Motor neuron (in vitro differentiated cells): ENCODE measurements around the gene KREMEN1. TPM values are rescaled to one million over a fixed set of nuclear protein-coding genes. Genes with fewer than 3 reads are reported as not detected.

Experiments
- ATAC-seq, 8 experiments: fragments of 200-7000 bp; cut with Tn5 transposase; replicated peaks in 6 of 8; 2 replicates each; pipeline ENCODE4 v1.8.0; 2021; ENCODE audit warnings: mild to moderate bottlenecking in 8 of 8, moderate library complexity in 8 of 8
- H3K27ac ChIP-seq, 2 donors: fragments of 250-450 bp; sonication (Bioruptor Pico); 2 replicates each; pipeline ENCODE4 v1.9.0; 2021; ENCODE audit warnings: antibody characterized with exemption in 2 of 2, mild to moderate bottlenecking in 2 of 2, moderate library complexity in 1 of 2
- H3K4me1 ChIP-seq, 2 donors: fragments of 250-450 bp; sonication (Bioruptor Pico); replicated peaks in 1 of 2; 2 replicates each; pipeline ENCODE4 v1.6.1; 2021; ENCODE audit warnings: antibody characterized with exemption in 2 of 2, mild to moderate bottlenecking in 2 of 2, moderate library complexity in 1 of 2
- H3K4me3 ChIP-seq, 5 donors: fragments of 250-450 bp; sonication (Bioruptor Pico); 2 replicates each; pipeline ENCODE4 v1.9.0; 2021; ENCODE audit warnings: antibody characterized with exemption in 5 of 5, mild to moderate bottlenecking in 5 of 5, moderate library complexity in 4 of 5
- WGBS, 10 experiments: fragments of 450-650 bp; shearing (Covaris generic); methylation state at CpG; one replicate each; pipeline ENCODE4 v1.0.0; 2022; 5-methylcytosine and 5-hydroxymethylcytosine counted together
- in situ Hi-C, 9 experiments: fragments of 400-800 bp; cut with MboI; loops; one replicate each; pipeline ENCODE4 v1.15.0; 2021; ENCODE audit warnings: low sequenced_read_pairs in 9 of 9, low pct_unique_long_range_greater_than_20kb in 2 of 9; ENCODE audit not compliant: unreplicated experiment in 9 of 9
- total RNA-seq, 8 experiments: library from RNA; unstranded; fragments of 300-600 nt; gene quantifications; 2 replicates each; pipeline versions ENCODE4 v1.2.3 to v1.2.4, GENCODE V29; 2022

Gene KREMEN1
- total RNA-seq, 8 experiments from 2014 or later = 3.3 to 16.5 (median 6.4) TPM

- in situ Hi-C loops = no loop called here
- peak in 5 of 8 experiments; percentile 33 to 77 (median 64) for ATAC-seq
Measured at GRCh38 chr22:29083933-29084591, 11.2 kb downstream of the KREMEN1 start.

GRCh38 chr22:29087012-29087411 lies 14.2 kb downstream of the KREMEN1 start:
- H3K27ac ChIP-seq = no peak overlapping the region
- peaks cover 0 to 20% of the 10 kb centered on the region in 2 donors for H3K4me1 ChIP-seq
- no peak for ATAC-seq
- no peak overlapping the region for H3K4me3 ChIP-seq
- 56 to 100% (median 100%) methylated on average over 1 to 2 of the region's 2 CpGs; no CpG with 5 or more reads in 2 of the 10 experiments for WGBS, 10 experiments
- in situ Hi-C loops = no loop called here

More at GRCh38 chr22:29083933-29084591, 11.2 kb downstream of the KREMEN1 start:
- WGBS, 10 experiments = 7 to 35% (median 27%) methylated on average over 1 to 5 of the region's 5 CpGs; no CpG with 5 or more reads in 5 of the 10 experiments
- H3K4me1 ChIP-seq = peaks cover 0 to 8% of the 10 kb centered on the region in 2 donors
- H3K4me3 ChIP-seq = no peak overlapping the region
- H3K27ac ChIP-seq = no peak overlapping the region

- Histone ChIP-seq H3K27ac (no peak overlapping the region), H3K4me3 (no peak overlapping the region), H3K4me1 (peaks cover 0 to 20% of the 10 kb centered on the region in 2 donors)
- in situ Hi-C loops = no loop called here
- ATAC-seq = no peak
- 43 to 100% (median 97%) methylated on average over 1 to 3 of the region's 3 CpGs; no CpG with 5 or more reads in 1 of the 10 experiments for WGBS, 10 experiments
Measured at GRCh38 chr22:29088809-29089208, 16.0 kb downstream of the KREMEN1 start.

DNA sequence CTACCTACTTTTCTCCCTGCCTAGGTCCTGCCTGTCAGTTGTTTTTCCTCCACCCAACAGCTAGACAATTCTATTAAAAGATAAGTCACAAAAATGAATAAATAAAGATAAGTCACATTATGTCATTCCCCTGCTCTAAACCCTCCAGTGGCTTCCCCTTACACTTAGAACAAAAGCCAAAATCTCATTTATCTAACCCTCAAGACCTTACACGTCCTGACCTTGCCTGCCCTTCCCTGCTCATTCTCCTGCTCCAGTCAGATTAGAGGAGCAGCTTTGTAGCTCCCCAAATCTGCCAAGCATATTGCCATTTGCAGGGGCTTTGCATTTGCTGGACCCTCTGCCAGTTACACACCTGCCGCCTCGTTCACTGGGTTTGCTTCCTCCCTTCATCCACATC lies 16.7 kb downstream of the KREMEN1 start:
- no peak overlapping the region for H3K4me3 ChIP-seq
- no peak overlapping the region for H3K27ac ChIP-seq
- 14 to 50% (median 40%) methylated on average over 1 to 3 of the region's 3 CpGs; no CpG with 5 or more reads in 5 of the 10 experiments for WGBS, 10 experiments
- in situ Hi-C loops = no loop called here
- peaks cover 0 to 14% of the 10 kb centered on the region in 2 donors for H3K4me1 ChIP-seq
- ATAC-seq = peak in 1 of 8 experiments; percentile 7

GRCh38 chr22:29090039-29090438 lies 17.2 kb downstream of the KREMEN1 start:
- 61 to 100% (median 92%) methylated on average over 1 to 3 of the region's 3 CpGs; no CpG with 5 or more reads in 2 of the 10 experiments for WGBS, 10 experiments
- peaks cover 0 to 14% of the 10 kb centered on the region in 2 donors for H3K4me1 ChIP-seq
- ATAC-seq = peak in 5 of 8 experiments; percentile 38 to 79 (median 64)
- H3K27ac ChIP-seq = no peak overlapping the region
- no peak overlapping the region for H3K4me3 ChIP-seq
- in situ Hi-C loops = no loop called here

DNA sequence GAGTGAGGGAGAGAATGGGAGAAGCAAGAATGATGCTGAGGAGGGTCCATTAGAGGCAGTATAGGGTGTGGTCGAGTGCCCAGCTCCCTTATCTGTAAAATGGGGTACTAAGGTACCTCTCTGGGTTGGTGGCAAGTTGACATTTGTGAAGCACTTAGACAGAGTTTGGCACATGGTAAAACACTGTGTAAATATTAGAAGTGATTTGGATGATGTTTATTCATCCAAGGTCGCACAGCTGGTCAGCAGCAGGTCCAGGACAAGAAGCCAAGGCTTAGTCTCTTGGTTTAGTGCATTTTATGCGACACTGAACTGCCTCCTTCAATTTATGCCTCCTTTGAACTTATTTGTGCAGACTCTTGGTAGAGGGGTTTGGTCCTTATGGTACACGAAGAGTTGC lies 19.4 kb downstream of the KREMEN1 start:
- WGBS, 10 experiments = 8 to 100% (median 81%) methylated on average over 1 to 4 of the region's 4 CpGs; no CpG with 5 or more reads in 2 of the 10 experiments
- in situ Hi-C loops = no loop called here
- Histone ChIP-seq H3K27ac (no peak overlapping the region), H3K4me3 (no peak overlapping the region), H3K4me1 (peaks cover 8 to 20% of the 10 kb centered on the region in 2 donors)
- ATAC-seq = peak in 1 of 8 experiments; percentile 22

DNA sequence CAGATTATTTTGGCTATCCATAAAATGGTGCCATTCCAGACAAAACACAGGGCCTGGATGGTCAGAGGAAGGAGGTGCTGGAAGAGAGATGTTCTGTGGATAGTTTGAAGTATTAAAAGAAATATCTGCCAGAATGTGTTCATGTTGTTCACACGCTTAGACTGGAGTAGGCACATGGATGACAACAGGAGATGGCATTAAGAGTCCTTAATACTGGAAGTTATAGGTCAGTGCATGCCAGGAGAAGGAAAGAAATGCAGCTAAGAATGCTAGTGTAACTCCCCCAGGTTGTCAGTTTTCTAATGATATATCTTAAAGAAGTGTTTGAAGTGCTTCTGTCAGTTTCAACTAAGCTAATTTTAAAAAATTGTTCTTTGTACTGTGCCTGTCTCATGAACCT lies 20.2 kb downstream of the KREMEN1 start:
- in situ Hi-C loops = no loop called here
- ATAC-seq = no peak
- no peak overlapping the region for H3K27ac ChIP-seq
- H3K4me3 ChIP-seq = no peak overlapping the region
- 20 to 100% (median 80%) methylated on average over 1 of the region's 1 CpG; no CpG with 5 or more reads in 1 of the 10 experiments for WGBS, 10 experiments
- peaks cover 10 to 20% of the 10 kb centered on the region in 2 donors for H3K4me1 ChIP-seq

- peak in 4 of 8 experiments; percentile 37 to 59 (median 49) for ATAC-seq
- Histone ChIP-seq H3K27ac (no peak overlapping the region), H3K4me1 (peaks cover 10 to 20% of the 10 kb centered on the region in 2 donors), H3K4me3 (no peak overlapping the region)
- 25 to 100% (median 94%) methylated on average over 1 to 3 of the region's 4 CpGs; no CpG with 5 or more reads in 2 of the 10 experiments for WGBS, 10 experiments
- in situ Hi-C loops = no loop called here
Measured at GRCh38 chr22:29093501-29094300, 20.9 kb downstream of the KREMEN1 start.

DNA sequence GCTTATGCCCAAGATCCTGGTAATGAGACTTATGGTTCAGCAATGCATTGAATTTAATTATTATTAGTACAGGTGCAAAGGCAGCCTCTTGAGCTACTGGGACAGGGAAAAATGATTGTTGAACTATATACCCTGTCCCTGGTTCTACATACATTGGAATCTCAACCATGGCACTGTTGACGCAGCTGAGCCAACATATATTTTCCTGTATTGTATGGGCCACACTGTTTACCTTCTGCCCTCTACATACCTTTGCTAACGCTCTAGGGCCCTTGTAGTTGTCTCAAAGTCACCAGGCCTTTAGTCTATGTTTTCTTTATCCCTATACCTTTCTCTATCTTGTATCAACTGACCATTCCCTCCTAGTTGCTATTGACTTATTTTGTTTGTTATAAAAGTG lies 22.6 kb downstream of the KREMEN1 start:
- Histone ChIP-seq H3K4me3 (no peak overlapping the region), H3K27ac (no peak overlapping the region), H3K4me1 (peaks cover 10% of the 10 kb centered on the region in 2 donors)
- WGBS, 10 experiments = 60 to 100% (median 90%) methylated on average over 1 to 2 of the region's 2 CpGs; no CpG with 5 or more reads in 3 of the 10 experiments
- in situ Hi-C loops = no loop called here
- peak in 1 of 8 experiments; percentile 59 for ATAC-seq

- no peak overlapping the region for H3K4me3 ChIP-seq
- WGBS, 10 experiments = 62 to 96% (median 78%) methylated on average over 5 to 11 of the region's 13 CpGs
- no peak overlapping the region for H3K27ac ChIP-seq
- H3K4me1 ChIP-seq = peaks cover 6 to 14% of the 10 kb centered on the region in 2 donors
- in situ Hi-C loops = no loop called here
- ATAC-seq = peak in 4 of 8 experiments; percentile 17 to 56 (median 25)
Measured at GRCh38 chr22:29096736-29097669, 24.2 kb downstream of the KREMEN1 start.

- in situ Hi-C loops = no loop called here
- WGBS, 10 experiments = 33 to 100% (median 93%) methylated on average over 1 to 2 of the region's 2 CpGs; no CpG with 5 or more reads in 2 of the 10 experiments
- Histone ChIP-seq H3K27ac (no peak overlapping the region), H3K4me3 (no peak overlapping the region), H3K4me1 (peaks cover 15 to 26% of the 10 kb centered on the region in 2 donors)
- no peak for ATAC-seq
Measured at GRCh38 chr22:29098296-29098695, 25.5 kb downstream of the KREMEN1 start.

- in situ Hi-C loops = no loop called here
- Histone ChIP-seq H3K27ac (peak overlapping the region in 1 of 2 donors; percentile 45), H3K4me3 (no peak overlapping the region), H3K4me1 (peaks cover 12 to 22% of the 10 kb centered on the region in 2 donors)
- 54 to 100% (median 84%) methylated on average over 1 to 2 of the region's 2 CpGs; no CpG with 5 or more reads in 2 of the 10 experiments for WGBS, 10 experiments
- peak in 1 of 8 experiments; percentile 32 for ATAC-seq
Measured at GRCh38 chr22:29102300-29102699, 29.5 kb downstream of the KREMEN1 start.
